HG03064 (cell line): ENCODE measurements around the gene MCU.
"Not testable (repeated sequence)": the region's sequence is repeated elsewhere in the genome, so short reads cannot be mapped to it uniquely, and the experiment has no call there.

ENCODE experiments used
- ATAC-seq: cut with Tn5 transposase; IDR thresholded peaks from one replicate; pipeline ENCODE4 v1.9.1; 2021; ENCODE audit warnings: low read depth; ENCODE audit not compliant: unreplicated experiment

MCU gene

GRCh38 chr10:72888151-72888638 is 196.3 kb downstream of the MCU start:
- no peak for ATAC-seq

- ATAC-seq, result no peak
Observed at GRCh38 chr10:72889391-72889831, 197.5 kb downstream of the MCU start.

- ATAC-seq, result no peak
Observed at GRCh38 chr10:72890086-72890485, 198.1 kb downstream of the MCU start.

- ATAC-seq, result no peak
Observed at GRCh38 chr10:72893136-72893798, 201.3 kb downstream of the MCU start, which contains the start of gene OIT3. Gene OIT3, plus strand, starts transcription at chr10:72893739. Its CDS starts 60 bp downstream, at chr10:72893799.

- no peak for ATAC-seq
Observed at GRCh38 chr10:72895236-72895850, 203.4 kb downstream of the MCU start.

- no peak for ATAC-seq
Observed at GRCh38 chr10:72898616-72899015, 206.7 kb downstream of the MCU start.

- no peak for ATAC-seq
Observed at GRCh38 chr10:72899545-72899944, 207.6 kb downstream of the MCU start.

GRCh38 chr10:72903941-72904446 is 212.1 kb downstream of the MCU start:
- not testable (repeated sequence) for ATAC-seq

- ATAC-seq, result no peak
Observed at GRCh38 chr10:72904806-72905205, 212.9 kb downstream of the MCU start.

GRCh38 chr10:72906446-72906845 is 214.5 kb downstream of the MCU start:
- ATAC-seq, result no peak

GRCh38 chr10:72910705-72911104 is 218.8 kb downstream of the MCU start:
- no peak for ATAC-seq

- no peak for ATAC-seq
Observed at GRCh38 chr10:72911758-72912157, 219.8 kb downstream of the MCU start.

GRCh38 chr10:72912736-72913135 is 220.8 kb downstream of the MCU start:
- ATAC-seq, result no peak

- no peak for ATAC-seq
Observed at GRCh38 chr10:72913287-72913686, 221.3 kb downstream of the MCU start.

- not testable (repeated sequence) for ATAC-seq
Observed at GRCh38 chr10:72917201-72917600, 225.3 kb downstream of the MCU start.

- not testable (repeated sequence) for ATAC-seq
Observed at GRCh38 chr10:72917803-72918332, 225.9 kb downstream of the MCU start.

GRCh38 chr10:72918352-72918751 is 226.4 kb downstream of the MCU start:
- no peak for ATAC-seq

GRCh38 chr10:72921147-72921683 is 229.3 kb downstream of the MCU start:
- ATAC-seq, result not testable (repeated sequence)

- ATAC-seq, result no peak
Observed at GRCh38 chr10:72924351-72924750, 232.4 kb downstream of the MCU start.

GRCh38 chr10:72925951-72926465 is 234.1 kb downstream of the MCU start:
- no peak for ATAC-seq

GRCh38 chr10:72927485-72927884 is 235.5 kb downstream of the MCU start:
- ATAC-seq, result no peak
